Liver (tissue), 9 donors: ENCODE results near the gene THSD7B. TPM values are rescaled to one million over a fixed set of nuclear protein-coding genes. Genes with fewer than 3 reads are reported as not detected.

Experiments used
- DNase-seq: peaks from one replicate; pipeline ENCODE4 v3.0.0-alpha.2; 2017; ENCODE audit warnings: low spot score
- H3K27ac ChIP-seq, 2 donors: one replicate each; pipeline ENCODE4 v1.7.0; 2013; ENCODE audit warnings: inconsistent platforms in 2 of 2, low read length in 2 of 2, control low read depth in 1 of 2, low read depth in 1 of 2, mild to moderate bottlenecking in 1 of 2
- H3K27me3 ChIP-seq, 4 donors: one replicate each; pipeline versions ENCODE4 v1.6.1 to v1.7.0; 2013; ENCODE audit warnings: low read length in 3 of 4, inconsistent platforms in 1 of 4, mild to moderate bottlenecking in 1 of 4, moderate library complexity in 1 of 4; ENCODE audit not compliant: control insufficient read depth in 4 of 4, insufficient read depth in 4 of 4
- H3K36me3 ChIP-seq, 4 donors: one replicate each; pipeline versions ENCODE4 v1.6.1 to v1.7.0; 2013; ENCODE audit warnings: low read length in 3 of 4, mild to moderate bottlenecking in 3 of 4, low read depth in 1 of 4, moderate library complexity in 1 of 4; ENCODE audit not compliant: control insufficient read depth in 4 of 4, insufficient read depth in 3 of 4
- H3K4me1 ChIP-seq, 4 donors: one replicate each; pipeline versions ENCODE4 v1.6.1 to v1.7.0; 2013; ENCODE audit warnings: low read length in 3 of 4, mild to moderate bottlenecking in 3 of 4, moderate library complexity in 1 of 4; ENCODE audit not compliant: control insufficient read depth in 4 of 4, insufficient read depth in 4 of 4
- H3K4me3 ChIP-seq, 3 donors: one replicate each; pipeline versions ENCODE4 v1.6.1 to v1.7.0; 2013; ENCODE audit warnings: low read length in 3 of 3, control low read depth in 1 of 3, low read depth in 1 of 3, mild to moderate bottlenecking in 1 of 3
- H3K9ac ChIP-seq, 2 donors: one replicate each; pipeline ENCODE4 v1.7.0; 2013; ENCODE audit warnings: low read length in 2 of 2, mild to moderate bottlenecking in 2 of 2, moderate library complexity in 2 of 2, control low read depth in 1 of 2, low read depth in 1 of 2
- H3K9me3 ChIP-seq, 4 donors: one replicate each; pipeline versions ENCODE4 v1.6.1 to v1.7.0; 2013; ENCODE audit warnings: low read length in 3 of 4; ENCODE audit not compliant: control insufficient read depth in 4 of 4
- CTCF ChIP-seq: fragments of 150-350 bp; IDR thresholded peaks from 2 replicates; pipeline ENCODE4 v1.5.1; 2017; ENCODE audit warnings: improper control_type of control experiment, low read depth, low read length; ENCODE audit not compliant: missing input control
- EGR1 ChIP-seq, 2 donors: IDR thresholded peaks; 2 replicates each; pipeline ENCODE4 v1.6.1; 2016 to 2018; ENCODE audit warnings: antibody characterized with exemption in 2 of 2, low read depth in 2 of 2
- FOXA1 ChIP-seq: IDR thresholded peaks from 2 replicates; pipeline ENCODE4 v1.6.1; 2016; ENCODE audit warnings: antibody characterized with exemption
- HNF4A ChIP-seq, 2 donors: conservative IDR thresholded peaks; 2 replicates each; pipeline ENCODE4 v1.6.1; 2016; ENCODE audit warnings: antibody characterized with exemption in 2 of 2, mild to moderate bottlenecking in 2 of 2
- RAD21 ChIP-seq, 2 donors: IDR thresholded peaks; 2 replicates each; pipeline ENCODE4 v1.6.1; 2016; ENCODE audit warnings: antibody characterized with exemption in 2 of 2, mild to moderate bottlenecking in 2 of 2
- SP1 ChIP-seq: IDR thresholded peaks from 2 replicates; pipeline ENCODE4 v1.6.1; 2018; ENCODE audit warnings: antibody characterized with exemption, mild to moderate bottlenecking
- TAF1 ChIP-seq: conservative IDR thresholded peaks from 2 replicates; pipeline ENCODE4 v1.6.1; 2016; ENCODE audit warnings: antibody characterized with exemption, mild to moderate bottlenecking
- ZBTB33 ChIP-seq: IDR thresholded peaks from 2 replicates; pipeline ENCODE4 v1.6.1; 2016; ENCODE audit warnings: antibody characterized with exemption
- WGBS: extraction: QIAGEN DNeasy Blood & Tissue Kit; methylation state at CpG from one replicate; pipeline ENCODE4 v1.1.7; 2013; 5-methylcytosine and 5-hydroxymethylcytosine counted together
- polyA plus RNA-seq, 2 donors: library from polyadenylated mRNA; stranded (reverse) in 1 of 2; unstranded in 1 of 2; fragments of 200-250 nt in 1 of 2; fragments of >200 nt in 1 of 2; fragmentation: Nextera tagmentation in 1 of 2; extraction: Ambion mirVana in 1 of 2; gene quantifications; one replicate each; pipeline versions ENCODE4 v1.2.1 to v1.2.3, GENCODE V29; 2013 to 2015
- total RNA-seq, 2 donors: library from RNA; depleted of rRNA; stranded (reverse); fragments of >200 nt; gene quantifications; one replicate each; pipeline ENCODE4 v1.2.3, GENCODE V29; 2014
- TF ChIP-seq, protein P1 (sequence below): IDR thresholded peaks from 2 replicates; pipeline ENCODE4 v1.6.1; 2016; ENCODE audit warnings: antibody characterized with exemption, mild to moderate bottlenecking
- donor health status: healthy.
- donor health status: healthy.
- donor health status: healthy.
- donor health status: healthy.
- donor health status: healthy.

THSD7B gene
- total and polyA plus RNA-seq, 4 donors, result 0.01 to 0.75 (median 0.42) TPM; not detected in 1

- TF ChIP-seq TAF1, result no peak
These were observed 416.7 kb downstream of the THSD7B start (continued) for GRCh38 chr2:137182071-137182470.

GRCh38 chr2:137183206-137183898 lies 418.0 kb downstream of the THSD7B start:
- Histone ChIP-seq H3K9me3 (no peaks in the 10 kb centered on the region), H3K4me3 (no peak overlapping the region), H3K36me3 (no peaks in the 10 kb centered on the region), H3K4me1 (no peaks in the 10 kb centered on the region), H3K9ac (no peak overlapping the region), H3K27me3 (no peaks in the 10 kb centered on the region), H3K27ac (no peak overlapping the region)
- no peak for DNase-seq
- no peak for TF ChIP-seq ZBTB33
- TF ChIP-seq EGR1 (IDR thresholded peaks at IDR 0.05; ENCODE audit: low read depth in 2 of 2), result no peak
- TF ChIP-seq, protein P1, sequence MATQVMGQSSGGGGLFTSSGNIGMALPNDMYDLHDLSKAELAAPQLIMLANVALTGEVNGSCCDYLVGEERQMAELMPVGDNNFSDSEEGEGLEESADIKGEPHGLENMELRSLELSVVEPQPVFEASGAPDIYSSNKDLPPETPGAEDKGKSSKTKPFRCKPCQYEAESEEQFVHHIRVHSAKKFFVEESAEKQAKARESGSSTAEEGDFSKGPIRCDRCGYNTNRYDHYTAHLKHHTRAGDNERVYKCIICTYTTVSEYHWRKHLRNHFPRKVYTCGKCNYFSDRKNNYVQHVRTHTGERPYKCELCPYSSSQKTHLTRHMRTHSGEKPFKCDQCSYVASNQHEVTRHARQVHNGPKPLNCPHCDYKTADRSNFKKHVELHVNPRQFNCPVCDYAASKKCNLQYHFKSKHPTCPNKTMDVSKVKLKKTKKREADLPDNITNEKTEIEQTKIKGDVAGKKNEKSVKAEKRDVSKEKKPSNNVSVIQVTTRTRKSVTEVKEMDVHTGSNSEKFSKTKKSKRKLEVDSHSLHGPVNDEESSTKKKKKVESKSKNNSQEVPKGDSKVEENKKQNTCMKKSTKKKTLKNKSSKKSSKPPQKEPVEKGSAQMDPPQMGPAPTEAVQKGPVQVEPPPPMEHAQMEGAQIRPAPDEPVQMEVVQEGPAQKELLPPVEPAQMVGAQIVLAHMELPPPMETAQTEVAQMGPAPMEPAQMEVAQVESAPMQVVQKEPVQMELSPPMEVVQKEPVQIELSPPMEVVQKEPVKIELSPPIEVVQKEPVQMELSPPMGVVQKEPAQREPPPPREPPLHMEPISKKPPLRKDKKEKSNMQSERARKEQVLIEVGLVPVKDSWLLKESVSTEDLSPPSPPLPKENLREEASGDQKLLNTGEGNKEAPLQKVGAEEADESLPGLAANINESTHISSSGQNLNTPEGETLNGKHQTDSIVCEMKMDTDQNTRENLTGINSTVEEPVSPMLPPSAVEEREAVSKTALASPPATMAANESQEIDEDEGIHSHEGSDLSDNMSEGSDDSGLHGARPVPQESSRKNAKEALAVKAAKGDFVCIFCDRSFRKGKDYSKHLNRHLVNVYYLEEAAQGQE, result no peak
- TF ChIP-seq HNF4A (conservative IDR thresholded peaks at IDR 0.05), result no peak
- TF ChIP-seq SP1, result no peak
- WGBS, result 81% methylated on average over 3 of the region's 3 CpGs

- no peak overlapping the region for H3K4me3 ChIP-seq
- H3K9me3 ChIP-seq, result no peaks in the 10 kb centered on the region
- H3K4me1 ChIP-seq, result no peaks in the 10 kb centered on the region
- H3K27ac ChIP-seq, result no peak overlapping the region
- no peaks in the 10 kb centered on the region for H3K27me3 ChIP-seq
- 90% methylated on average over 3 of the region's 3 CpGs for WGBS
- no peak for DNase-seq
- no peaks in the 10 kb centered on the region for H3K36me3 ChIP-seq
- TF ChIP-seq RAD21 (IDR thresholded peaks at IDR 0.05), result no peak
- no peak for TF ChIP-seq ZBTB33
- TF ChIP-seq CTCF, result no peak
- TF ChIP-seq FOXA1, result no peak
- H3K9ac ChIP-seq, result no peak overlapping the region
These were observed 420.2 kb downstream of the THSD7B start for GRCh38 chr2:137185378-137186078.
